ENCODE measurements around the gene ARRB2.

The ARRB2 gene

DNA sequence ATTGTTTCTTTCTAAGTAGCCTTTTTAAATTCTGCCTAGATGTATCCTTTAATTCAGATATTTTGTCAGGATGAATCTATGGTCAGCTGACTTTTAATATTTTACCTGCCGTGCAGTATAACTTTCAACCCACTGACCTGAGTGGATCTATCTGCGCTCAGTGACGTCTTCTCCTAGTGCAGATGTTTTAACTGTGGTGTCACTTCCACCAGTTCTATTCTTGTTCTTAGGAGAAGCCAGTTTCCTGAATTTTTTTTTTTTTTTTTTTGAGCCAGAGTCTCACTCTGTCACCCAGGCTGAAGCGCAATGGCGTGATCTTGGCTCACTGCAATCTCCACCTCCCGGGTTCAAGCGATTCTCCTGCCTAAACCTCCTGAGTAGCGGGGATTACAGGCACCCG lies 56.3 kb downstream of the ARRB2 start:
- no peak for DNase-seq

- no peak for DNase-seq
These were observed 57.9 kb downstream of the ARRB2 start for GRCh38 chr17:4768298-4768697.

DNA sequence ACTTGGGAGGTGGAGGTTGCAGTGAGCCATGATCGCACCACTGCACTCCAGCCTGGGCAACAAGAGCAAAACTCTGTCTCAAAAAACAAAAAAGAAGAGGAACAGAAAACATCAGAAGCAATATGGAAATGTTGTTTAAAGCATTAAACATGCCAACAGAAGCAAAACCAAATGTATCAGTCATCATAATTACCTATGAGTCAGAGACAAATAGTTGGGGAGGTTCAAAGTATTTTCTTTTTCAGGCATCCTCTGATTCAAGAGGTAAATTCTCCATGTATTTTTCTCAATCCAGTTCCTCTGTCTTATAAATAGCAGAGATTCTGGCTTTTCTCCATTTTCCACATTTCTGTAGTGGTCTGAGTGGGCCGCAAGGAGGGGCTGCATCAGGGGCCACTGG lies 59.2 kb downstream of the ARRB2 start:
- no peak for DNase-seq
